ENCODE measurements around the gene PRXL2A. TPM values are rescaled to one million over a fixed set of nuclear protein-coding genes. Genes with fewer than 3 reads are reported as not detected.

The PRXL2A gene
- polyA plus RNA-seq, 1 experiment = 1.0 TPM

GRCh38 chr10:80448209-80448942, 40.0 kb downstream of the PRXL2A start:
- H3K27me3 ChIP-seq (ENCODE audit: control insufficient read depth, insufficient read depth, low read length) = 0 out of 2 replicates have a peak, but pooled peaks cover 1% of the 10 kb centered on the region
- CTCF ChIA-PET = interaction anchor here (0.7 to 28.2 kb wide), 2 partner anchors 10 to 57 kb away, joined by 3 to 661 read pairs; no protein-coding TSS in a partner anchor
- no peaks in the 10 kb centered on the region for H3K36me3 ChIP-seq (ENCODE audit: control insufficient read depth, insufficient read depth, low read length)
- POLR2A ChIA-PET = interaction anchor here (0.6 kb wide), 1 partner anchor 13 kb away, joined by 5 read pairs; no protein-coding TSS in a partner anchor
- no peak for DNase-seq (ENCODE audit: low read depth)
- no peak for TF ChIP-seq CTCF (IDR thresholded peaks at IDR 0.05; ENCODE audit: insufficient read depth, low read depth, low read length)
- H3K4me3 ChIP-seq (ENCODE audit: low read depth, low read length) = no peak overlapping the region

- POLR2A ChIA-PET = no interaction called here
- no peak for DNase-seq (ENCODE audit: low read depth)
- Histone ChIP-seq H3K27me3 (ENCODE audit: control insufficient read depth, insufficient read depth, low read length) (0 out of 2 replicates have a peak, but pooled peaks cover 1% of the 10 kb centered on the region), H3K4me3 (ENCODE audit: low read depth, low read length) (no peak overlapping the region), H3K36me3 (ENCODE audit: control insufficient read depth, insufficient read depth, low read length) (no peaks in the 10 kb centered on the region)
- no peak for TF ChIP-seq CTCF (IDR thresholded peaks at IDR 0.05; ENCODE audit: insufficient read depth, low read depth, low read length)
- CTCF ChIA-PET = interaction anchor here (1.2 to 28.2 kb wide), 3 partner anchors 9 to 56 kb away, joined by 3 to 661 read pairs (median 5); no protein-coding TSS in a partner anchor
Measured at GRCh38 chr10:80449520-80449919, 41.2 kb downstream of the PRXL2A start.

- TF ChIP-seq CTCF (IDR thresholded peaks at IDR 0.05; ENCODE audit: insufficient read depth, low read depth, low read length) = no peak
- Histone ChIP-seq H3K36me3 (ENCODE audit: control insufficient read depth, insufficient read depth, low read length) (no peaks in the 10 kb centered on the region), H3K4me3 (ENCODE audit: low read depth, low read length) (no peak overlapping the region), H3K27me3 (ENCODE audit: control insufficient read depth, insufficient read depth, low read length) (0 out of 2 replicates have a peak, but pooled peaks cover 1% of the 10 kb centered on the region)
- ChIA-PET CTCF (interaction anchor here (1.2 to 28.2 kb wide), 2 partner anchors 11 to 54 kb away, joined by 4 to 661 read pairs; no protein-coding TSS in a partner anchor), POLR2A (no interaction called here)
- no peak for DNase-seq (ENCODE audit: low read depth)
Measured at GRCh38 chr10:80451132-80451531, 42.8 kb downstream of the PRXL2A start.

GRCh38 chr10:80452069-80452468, 43.7 kb downstream of the PRXL2A start:
- Histone ChIP-seq H3K27me3 (ENCODE audit: control insufficient read depth, insufficient read depth, low read length) (no peaks in the 10 kb centered on the region), H3K4me3 (ENCODE audit: low read depth, low read length) (no peak overlapping the region), H3K36me3 (ENCODE audit: control insufficient read depth, insufficient read depth, low read length) (no peaks in the 10 kb centered on the region)
- ChIA-PET CTCF (interaction anchor here (1.2 to 28.2 kb wide), 3 partner anchors 7 to 53 kb away, joined by 4 to 661 read pairs (median 10); no protein-coding TSS in a partner anchor), POLR2A (no interaction called here)
- no peak for DNase-seq (ENCODE audit: low read depth)
- TF ChIP-seq CTCF (IDR thresholded peaks at IDR 0.05; ENCODE audit: insufficient read depth, low read depth, low read length) = no peak

- TF ChIP-seq CTCF (IDR thresholded peaks at IDR 0.05; ENCODE audit: insufficient read depth, low read depth, low read length) = no peak
- Histone ChIP-seq H3K27me3 (ENCODE audit: control insufficient read depth, insufficient read depth, low read length) (no peaks in the 10 kb centered on the region), H3K4me3 (ENCODE audit: low read depth, low read length) (no peak overlapping the region), H3K36me3 (ENCODE audit: control insufficient read depth, insufficient read depth, low read length) (no peaks in the 10 kb centered on the region)
- no peak for DNase-seq (ENCODE audit: low read depth)
- ChIA-PET CTCF (interaction anchor here (1.2 to 28.2 kb wide), 3 partner anchors 8 to 53 kb away, joined by 4 to 661 read pairs (median 10); no protein-coding TSS in a partner anchor), POLR2A (no interaction called here)
Measured at GRCh38 chr10:80452640-80453039, 44.3 kb downstream of the PRXL2A start.

Data from BJ (cell line).